HG03558 (cell line): ENCODE results near the gene TMEM92.

Source experiments
- ATAC-seq: cut with Tn5 transposase; IDR thresholded peaks from one replicate; pipeline ENCODE4 v1.9.1; 2021; ENCODE audit warnings: moderate number of reproducible peaks; ENCODE audit not compliant: unreplicated experiment; ENCODE audit errors: extremely low read depth

TMEM92 gene

GRCh38 chr17:50274142-50274896, at the start of gene TMEM92:
TSS of gene TMEM92 (plus strand) at chr17:50274466. CDS start at chr17:50274502, 36 bp downstream.
- ATAC-seq, result no peak

DNA sequence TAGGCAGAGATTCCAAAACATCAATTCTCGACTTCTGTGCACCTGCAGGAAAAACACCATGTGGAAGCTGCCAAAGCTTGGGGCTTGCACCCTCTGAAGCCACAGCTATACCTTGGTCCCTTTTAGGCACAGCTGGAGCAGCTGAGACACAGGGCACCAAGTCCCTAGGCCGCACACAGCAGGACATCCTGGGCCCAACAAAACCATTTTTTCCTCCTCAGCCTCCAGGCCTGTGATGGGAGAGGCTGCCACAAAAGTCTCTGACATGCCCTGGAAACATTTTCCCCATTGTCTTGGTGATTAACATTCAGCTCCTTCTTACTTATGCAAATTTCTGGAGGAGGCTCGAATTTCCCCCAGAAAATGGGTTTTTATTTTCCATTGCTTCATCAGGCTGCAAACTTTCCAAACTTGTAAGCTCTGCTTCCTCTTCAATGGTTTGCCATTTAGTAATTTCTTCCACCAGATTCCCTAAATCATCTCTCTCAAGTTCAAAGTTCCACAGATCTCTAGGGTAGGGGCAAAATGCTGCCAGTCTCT, 48.5 kb upstream of the TMEM92 start:
- no peak for ATAC-seq

DNA sequence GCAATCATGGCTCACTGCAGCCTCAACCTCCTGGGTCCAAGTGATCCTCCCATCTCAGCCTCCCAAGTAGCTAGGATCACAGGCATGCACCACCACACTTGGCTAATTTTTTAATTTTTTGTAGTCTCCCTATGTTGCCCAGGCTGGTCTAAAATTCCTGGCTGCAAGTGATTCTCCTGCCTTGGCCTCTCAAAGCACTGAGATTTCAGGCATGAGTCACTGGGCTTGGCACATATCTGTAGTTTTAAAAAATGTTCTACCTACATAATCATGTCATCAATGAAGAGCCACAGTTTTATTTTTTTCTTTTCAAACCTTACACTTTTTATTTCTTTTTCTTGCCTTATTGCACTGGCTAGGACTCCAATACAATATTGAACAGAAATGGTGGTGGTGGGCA, 39.7 kb upstream of the TMEM92 start:
- no peak for ATAC-seq

DNA sequence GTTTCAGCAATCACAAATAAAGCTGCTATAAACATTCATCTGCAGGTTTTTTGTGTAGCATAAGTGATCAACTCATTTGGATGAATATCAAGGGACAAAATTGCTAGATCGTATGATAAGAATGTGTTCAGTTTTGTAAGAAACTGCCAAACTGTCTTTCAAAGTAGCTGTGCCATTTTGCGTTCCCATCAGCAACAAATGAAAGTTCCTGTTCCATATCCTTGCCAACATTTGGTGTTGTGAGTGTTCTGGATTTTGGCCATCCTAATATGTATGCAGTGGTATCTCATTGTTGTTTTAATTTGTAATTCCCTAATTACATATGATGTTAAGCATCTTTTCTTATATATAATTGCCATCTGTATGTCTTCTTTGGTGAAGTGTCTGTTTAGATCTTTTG, 36.4 kb upstream of the TMEM92 start:
- no peak for ATAC-seq

- ATAC-seq, result no peak
Observed at GRCh38 chr17:50238601-50239280, 35.5 kb upstream of the TMEM92 start.

- ATAC-seq, result no peak
Observed at GRCh38 chr17:50239937-50240336, 34.3 kb upstream of the TMEM92 start.

DNA sequence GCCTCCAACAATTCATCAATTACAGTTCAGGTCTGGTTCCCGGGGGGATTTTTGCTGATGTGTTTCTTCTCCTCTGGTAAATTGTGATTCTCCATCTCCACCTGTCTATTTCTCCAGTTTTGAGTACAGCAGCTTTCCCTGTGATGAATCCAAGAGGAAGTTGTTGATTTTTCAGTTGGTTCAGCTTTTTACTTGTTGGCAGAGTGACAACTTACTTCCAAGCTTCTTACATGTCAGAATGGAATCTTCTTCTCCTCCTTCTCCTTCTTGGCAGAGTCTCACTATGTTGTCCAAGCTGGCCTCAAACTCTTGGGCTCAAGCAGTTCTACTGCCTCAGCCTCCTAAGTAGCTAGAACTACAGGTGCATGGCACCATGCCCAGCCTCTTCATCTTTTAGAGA, 33.4 kb upstream of the TMEM92 start:
- ATAC-seq, result no peak

- ATAC-seq, result no peak
Observed at GRCh38 chr17:50241431-50241830, 32.8 kb upstream of the TMEM92 start.

DNA sequence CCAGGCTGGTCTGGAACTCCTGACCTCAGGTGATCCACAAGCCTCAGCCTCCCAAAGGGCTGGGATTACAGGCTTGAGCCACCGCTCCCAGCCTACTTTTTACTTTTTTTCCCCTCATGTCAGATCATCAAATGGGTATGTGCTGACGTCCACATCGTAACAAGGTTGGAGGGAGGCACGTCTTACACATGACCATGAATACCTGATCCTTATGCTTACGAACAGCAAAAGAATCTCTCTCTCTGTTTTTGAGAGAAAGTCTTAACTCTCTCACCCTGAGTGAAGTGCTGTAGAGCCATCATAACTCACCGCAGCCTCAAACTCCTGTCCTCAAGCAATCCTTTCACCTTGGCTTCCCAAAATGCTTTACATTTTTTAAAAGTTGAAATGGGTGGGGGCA, 29.5 kb upstream of the TMEM92 start:
- no peak for ATAC-seq

DNA sequence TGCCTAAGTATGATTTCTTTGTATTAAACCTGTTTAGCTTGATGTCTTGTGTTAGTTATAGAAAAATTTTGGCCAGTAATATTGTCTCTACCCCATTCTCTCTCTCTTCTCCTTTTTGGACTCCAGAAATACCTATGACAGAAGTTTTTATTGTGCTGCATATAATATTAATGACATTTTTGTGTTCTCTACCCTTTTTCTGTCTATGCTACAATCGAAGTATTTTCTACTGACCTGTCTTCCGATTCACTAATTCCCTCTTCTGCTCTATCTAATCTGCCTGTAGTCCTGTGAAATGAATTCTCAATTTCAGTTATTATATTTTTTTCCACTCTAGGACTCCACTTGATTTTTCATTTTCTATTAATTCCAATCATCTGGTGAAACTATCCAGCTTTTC, 26.0 kb upstream of the TMEM92 start:
- ATAC-seq, result no peak

GRCh38 chr17:50252781-50253180, 21.5 kb upstream of the TMEM92 start:
- ATAC-seq, result no peak

DNA sequence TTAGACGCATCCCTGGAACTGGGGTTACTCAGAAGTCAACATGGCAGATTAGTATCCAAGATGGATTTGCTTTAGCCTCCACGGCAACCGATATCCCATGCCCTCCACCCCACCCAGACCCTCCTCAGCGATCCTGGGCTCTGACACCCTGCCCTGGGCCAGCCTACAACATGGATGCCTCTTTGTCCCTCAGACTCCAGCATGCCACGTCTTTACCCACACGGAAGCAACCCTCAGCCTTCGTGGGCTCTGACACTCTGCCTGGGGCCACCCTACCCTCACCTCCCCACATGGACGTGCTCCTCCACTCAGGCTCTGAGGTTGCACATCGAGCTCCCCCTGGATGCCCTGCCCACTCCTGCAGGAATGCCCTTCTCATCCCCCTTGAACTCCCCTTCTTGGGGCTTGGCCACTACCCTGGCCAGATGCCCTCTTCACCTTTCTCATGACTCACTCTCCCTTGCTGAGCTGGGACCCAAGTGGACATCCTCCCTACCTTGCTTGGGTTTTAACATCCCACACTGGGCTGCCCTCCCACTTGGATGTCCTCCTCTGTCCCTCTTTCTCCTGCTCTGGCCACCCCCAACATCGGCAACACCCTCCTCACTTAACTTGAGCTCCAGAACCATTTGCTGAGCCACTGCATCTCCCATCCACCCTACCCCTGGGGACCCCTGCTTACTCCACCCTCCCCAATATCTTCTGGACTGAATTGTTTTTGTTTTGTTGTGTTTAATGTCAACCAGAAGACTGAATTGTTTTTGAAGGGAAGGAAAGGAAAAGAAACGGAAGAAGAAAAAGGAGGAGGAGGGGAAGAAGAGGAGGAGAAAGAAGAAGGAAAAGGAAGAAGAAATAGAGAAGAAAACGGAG, 18.3 kb upstream of the TMEM92 start:
- ATAC-seq, result no peak

GRCh38 chr17:50256826-50257618, 17.2 kb upstream of the TMEM92 start:
- no peak for ATAC-seq

DNA sequence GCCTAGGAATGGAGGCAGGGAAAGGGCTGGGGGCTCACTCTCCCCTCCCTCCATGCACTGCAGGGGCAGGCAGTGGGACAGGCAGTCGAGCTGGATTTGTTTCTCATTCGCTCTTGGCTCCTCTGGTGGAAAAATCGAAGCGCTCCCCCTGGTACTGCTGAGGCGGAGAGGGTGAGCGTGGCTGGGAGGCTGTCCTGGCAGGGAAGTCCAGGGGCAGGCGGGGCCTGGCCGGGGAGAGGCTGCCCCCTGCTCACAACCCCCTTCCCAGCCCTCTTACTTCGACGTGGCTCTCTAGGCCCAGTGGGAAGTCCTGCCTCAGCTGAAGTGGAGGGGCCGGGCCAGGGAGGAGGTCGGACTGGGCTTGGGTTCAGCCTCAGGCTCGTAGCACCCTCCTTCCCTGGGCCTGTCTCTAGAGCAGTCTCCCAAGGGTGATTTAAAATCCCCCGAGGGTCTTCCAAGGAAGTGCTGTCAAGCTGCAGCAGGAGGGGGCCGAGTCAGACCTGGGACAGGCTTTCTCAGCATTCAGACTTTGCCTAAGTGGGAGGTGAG, 16.5 kb upstream of the TMEM92 start:
- no peak for ATAC-seq

DNA sequence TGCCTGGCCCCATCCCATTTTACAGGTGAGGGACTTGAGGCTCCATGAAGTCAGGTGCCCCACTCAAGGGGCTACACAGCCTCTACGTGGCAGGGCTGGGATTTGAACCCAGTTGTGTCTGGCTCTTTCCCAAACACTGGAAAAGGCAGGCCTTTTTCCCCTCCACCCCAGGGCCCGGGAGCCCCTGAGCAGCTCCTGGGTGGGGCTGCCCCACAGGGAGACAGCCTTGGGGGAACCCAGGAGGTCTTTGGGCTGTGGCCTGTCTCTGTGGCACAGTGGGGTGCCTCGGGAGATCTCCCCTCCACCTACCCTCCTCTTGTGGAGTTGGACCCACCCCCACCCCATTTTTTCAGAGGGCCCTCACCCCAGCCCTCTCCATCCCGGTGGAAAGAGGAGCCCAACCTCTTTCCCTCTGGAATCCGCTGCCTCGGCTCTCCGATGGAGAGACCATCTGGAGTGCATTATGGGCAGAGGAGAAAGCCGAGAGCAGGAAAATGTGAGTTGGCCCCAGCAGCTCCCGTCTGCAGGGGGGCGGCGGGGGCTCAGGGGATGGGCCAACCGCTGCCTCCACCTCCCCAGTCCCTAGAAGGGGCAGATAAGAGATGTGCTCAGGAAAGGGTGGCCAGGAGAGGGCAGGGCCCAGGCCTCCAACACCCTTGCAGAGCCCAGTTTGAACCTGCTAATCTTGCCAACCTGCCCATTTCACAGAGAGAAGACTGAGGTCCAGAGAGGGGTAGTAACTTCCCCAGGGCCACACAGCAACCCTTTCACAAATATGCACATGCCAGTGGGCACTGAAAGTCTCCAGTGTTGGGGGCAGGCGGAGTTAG, 15.4 kb upstream of the TMEM92 start:
- ATAC-seq, result no peak

- no peak for ATAC-seq
Observed at GRCh38 chr17:50259477-50260324, 14.6 kb upstream of the TMEM92 start.

- ATAC-seq, result no peak
Observed at GRCh38 chr17:50260501-50260911, 13.8 kb upstream of the TMEM92 start.
